ENCODE results near the gene MPP2. TPM values are rescaled to one million over a fixed set of nuclear protein-coding genes. Genes with fewer than 3 reads are reported as not detected.
"Not testable (repeated sequence)": the region's sequence is repeated elsewhere in the genome, so short reads cannot be mapped to it uniquely, and the experiment has no call there.

MPP2 gene
- total RNA-seq, 1 donor from 2014 or later = 3.0 TPM

DNA sequence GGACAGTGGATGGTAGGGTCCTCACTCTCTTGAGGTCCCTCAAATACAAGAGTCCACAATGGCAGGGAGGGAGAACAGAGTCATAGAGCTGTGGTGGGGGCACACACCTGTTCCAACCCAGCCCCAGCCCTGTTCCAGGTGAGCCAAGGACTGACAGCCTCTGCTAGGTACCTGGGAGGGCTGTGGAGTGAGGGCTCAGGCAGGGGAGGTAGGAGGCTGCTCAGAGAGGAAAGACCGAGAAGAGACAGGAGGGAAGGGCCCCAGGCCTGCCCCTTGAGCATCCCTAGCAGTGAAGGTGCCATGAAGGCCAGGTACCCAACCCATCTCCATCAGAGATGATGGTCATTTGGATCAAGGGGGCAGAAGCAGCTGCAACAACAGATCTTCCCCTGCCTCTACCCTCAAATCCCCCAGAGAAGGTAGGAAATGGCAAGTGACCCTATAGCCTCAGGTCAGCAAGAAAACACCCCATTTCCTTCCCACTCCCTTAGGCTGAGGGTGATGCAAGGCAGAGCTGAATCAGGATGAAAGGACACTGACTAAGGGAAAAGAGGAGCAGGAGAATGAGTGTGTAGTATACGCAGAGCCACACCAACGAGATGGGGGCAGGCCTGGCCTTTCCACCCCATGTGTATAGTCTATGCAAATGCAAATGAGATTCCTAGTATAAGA, 31.7 kb downstream of the MPP2 start:
- DNase-seq = no peak

- no peak for DNase-seq
Measured at GRCh38 chr17:43874293-43874692, 33.0 kb downstream of the MPP2 start.

DNA sequence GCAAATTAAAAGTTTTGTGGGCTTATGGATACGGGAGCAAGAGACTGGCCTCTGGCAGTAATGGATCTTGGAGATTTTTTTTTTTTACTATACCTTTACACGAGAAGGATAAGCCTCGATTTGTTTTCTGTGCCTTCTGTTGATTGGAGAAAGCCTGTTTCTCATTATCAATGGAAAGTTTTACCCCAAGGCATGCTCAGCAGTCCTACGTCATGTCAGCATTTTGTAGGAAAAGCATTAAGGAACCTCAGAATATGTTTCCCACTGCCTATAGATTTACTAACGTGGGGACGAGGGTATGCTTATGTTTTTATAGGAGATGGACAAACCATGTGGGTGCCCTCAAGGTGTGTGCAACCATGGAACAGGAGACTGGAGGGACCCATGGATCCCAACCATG, 33.5 kb downstream of the MPP2 start:
- no peak for DNase-seq

DNA sequence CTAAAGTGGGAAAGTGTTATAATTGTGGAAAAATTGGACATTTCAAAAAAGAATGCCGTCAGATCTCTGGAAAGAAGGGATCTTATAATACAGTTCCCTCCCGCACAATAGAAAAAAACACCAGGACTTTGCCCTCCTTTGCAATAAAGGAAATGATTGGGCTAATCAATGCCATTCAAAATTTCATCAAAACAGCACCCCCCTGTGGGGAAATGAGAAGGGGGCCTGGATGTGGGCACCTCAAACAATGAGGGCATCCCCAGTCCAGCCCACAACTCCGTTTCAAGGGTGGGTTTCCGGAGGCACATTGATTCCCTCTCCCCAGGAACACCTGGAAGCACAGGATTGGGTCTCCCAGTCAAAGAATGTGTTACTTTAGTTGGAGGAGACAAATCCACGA, 34.2 kb downstream of the MPP2 start:
- DNase-seq = no peak

DNA sequence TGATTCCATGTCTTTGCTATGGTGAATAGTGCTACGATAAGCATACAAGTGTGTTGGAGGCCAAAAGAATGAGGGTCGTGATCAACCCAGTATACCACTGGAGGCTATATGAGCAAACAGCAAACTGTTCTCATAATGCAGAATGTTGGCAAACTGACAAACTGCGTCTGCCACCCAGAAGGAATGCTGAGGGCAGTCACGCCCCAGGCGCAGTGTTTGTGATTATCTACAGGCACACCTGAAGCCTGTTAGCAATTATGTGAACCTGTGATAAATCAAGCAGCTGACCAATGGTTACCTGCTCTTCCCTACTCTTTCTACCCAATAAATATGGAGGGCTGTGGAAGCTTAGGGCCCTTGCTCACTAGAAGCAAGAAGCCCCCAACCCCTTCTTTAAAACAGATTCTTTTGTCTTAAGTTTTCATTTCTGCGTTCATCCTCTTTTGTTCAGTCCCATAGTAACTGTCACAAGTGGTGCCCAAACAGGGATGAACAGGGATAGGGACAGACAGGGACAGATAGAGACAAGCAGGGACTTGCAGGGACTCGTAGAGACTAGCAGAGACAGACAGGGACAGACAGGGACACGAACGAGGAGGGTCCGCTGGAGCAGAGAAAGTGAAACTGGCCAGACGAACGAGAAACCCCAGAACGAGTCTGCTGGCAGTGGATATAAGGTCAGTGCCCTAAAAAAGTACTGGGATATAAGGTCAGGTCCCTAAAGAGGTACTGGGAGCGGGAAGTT, 35.2 kb downstream of the MPP2 start:
- DNase-seq = no peak

DNA sequence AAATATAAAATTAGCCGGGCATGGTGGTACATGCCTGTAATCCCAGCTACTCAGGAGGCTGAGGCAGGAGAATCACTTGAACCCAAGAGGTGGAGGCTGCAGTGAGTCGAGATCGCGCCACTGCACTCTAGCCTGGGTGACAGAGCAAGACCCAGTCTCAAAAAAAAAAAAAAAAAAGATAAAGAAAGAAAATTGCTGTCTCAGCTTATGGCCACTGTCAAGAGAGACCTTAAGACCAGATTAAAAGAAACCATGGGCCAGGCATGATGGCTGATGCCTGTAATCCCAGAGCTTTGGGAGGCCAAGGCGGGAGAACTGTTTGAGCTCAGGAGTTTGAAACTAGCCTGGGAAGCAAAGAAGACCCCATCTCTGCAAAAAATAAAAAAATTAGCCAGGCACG, 38.3 kb downstream of the MPP2 start:
- not testable (repeated sequence) for DNase-seq

- no peak for DNase-seq
Measured at GRCh38 chr17:43868226-43868994, 38.9 kb downstream of the MPP2 start.

GRCh38 chr17:43864161-43864984, 43.0 kb downstream of the MPP2 start:
- DNase-seq = no peak

GRCh38 chr17:43861960-43862359, 45.4 kb downstream of the MPP2 start:
- no peak for DNase-seq

GRCh38 chr17:43860927-43861622, 46.3 kb downstream of the MPP2 start:
- DNase-seq = no peak

- no peak for DNase-seq
Measured at GRCh38 chr17:43860077-43860725, 47.1 kb downstream of the MPP2 start.

GRCh38 chr17:43857957-43858600, 49.3 kb downstream of the MPP2 start:
- DNase-seq = peak; percentile 6

- DNase-seq = no peak
Measured at GRCh38 chr17:43857141-43857540, 50.2 kb downstream of the MPP2 start.

GRCh38 chr17:43856141-43856540, 51.2 kb downstream of the MPP2 start:
- DNase-seq = no peak

DNA sequence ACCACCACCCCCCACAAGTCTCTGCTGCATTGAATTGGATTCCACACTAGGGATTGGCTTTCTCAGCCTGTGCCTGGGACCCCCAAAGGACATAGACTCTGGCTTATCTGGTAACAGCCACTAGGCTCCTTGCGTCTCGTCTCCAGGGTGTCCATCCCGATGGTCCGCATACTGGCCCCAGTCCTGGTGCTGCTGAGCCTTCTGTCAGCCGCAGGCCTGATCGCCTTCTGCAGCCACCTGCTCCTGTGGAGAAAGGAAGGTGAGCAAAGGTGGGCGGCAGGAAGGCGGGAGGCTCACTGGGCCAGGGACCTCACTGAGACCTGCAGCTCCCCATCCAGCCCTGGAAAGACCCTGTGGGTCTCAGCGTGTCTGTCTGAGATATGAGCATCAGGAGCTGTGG, 52.3 kb downstream of the MPP2 start:
- no peak for DNase-seq

DNA sequence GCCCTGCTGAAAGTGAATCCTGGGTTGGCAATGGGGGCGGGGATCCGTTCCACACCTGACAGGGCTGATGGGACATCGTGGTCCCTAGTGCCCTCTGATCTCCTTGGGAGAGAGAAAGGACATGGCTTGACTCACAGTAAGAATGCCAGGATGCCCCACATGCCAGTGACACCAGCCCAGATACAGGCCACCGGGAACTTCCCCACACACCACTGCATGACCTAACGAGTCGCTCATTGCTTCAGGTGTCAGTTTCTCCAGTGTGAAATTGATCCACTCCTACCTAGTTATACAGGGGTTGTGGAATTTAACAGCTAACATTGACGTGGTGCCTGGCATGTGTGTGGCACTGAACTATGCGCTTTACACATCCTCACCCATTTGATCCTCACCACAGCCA, 52.8 kb downstream of the MPP2 start:
- DNase-seq = no peak

DNA sequence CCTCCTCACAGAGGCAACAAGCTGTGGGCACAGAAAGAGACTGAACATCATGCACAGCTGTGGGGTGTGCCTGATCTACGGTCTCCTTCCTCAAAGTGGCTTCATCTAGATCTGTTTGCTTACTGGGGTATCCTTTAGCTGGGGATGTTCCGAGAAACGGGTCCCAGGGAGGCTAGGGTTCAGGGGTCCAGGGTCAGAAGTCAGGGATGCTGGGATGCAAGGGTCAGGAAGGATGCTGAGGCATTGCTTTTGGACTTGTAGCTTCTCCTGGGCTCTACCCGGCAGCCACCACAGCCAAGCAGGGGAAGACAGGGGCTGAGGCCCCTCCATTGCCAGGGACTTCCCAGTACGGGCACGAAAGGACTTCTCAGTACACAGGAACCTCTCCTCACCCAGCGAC, 53.8 kb downstream of the MPP2 start:
- DNase-seq = no peak

GRCh38 chr17:43852571-43852970, 54.8 kb downstream of the MPP2 start:
- DNase-seq = no peak

DNA sequence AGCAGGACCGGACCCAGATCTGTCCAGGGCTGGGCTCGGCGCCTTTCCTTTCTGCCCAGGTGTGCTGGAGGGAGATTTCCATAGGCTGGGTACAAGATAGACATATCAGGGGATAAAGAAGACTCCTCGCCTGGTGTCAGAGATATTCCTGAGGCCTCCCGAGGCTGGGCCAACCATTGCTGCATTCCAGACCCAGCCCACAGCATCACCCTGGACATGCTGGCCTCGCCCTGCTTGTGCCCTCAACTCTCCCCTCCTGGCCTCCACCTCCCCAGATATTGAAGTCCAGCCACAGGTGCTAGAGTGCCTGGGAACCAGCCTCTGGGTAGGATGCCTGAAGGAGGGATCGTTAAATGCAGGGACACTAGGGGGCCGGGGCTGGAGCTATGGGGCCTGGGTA, 58.2 kb downstream of the MPP2 start:
- no peak for DNase-seq

DNA sequence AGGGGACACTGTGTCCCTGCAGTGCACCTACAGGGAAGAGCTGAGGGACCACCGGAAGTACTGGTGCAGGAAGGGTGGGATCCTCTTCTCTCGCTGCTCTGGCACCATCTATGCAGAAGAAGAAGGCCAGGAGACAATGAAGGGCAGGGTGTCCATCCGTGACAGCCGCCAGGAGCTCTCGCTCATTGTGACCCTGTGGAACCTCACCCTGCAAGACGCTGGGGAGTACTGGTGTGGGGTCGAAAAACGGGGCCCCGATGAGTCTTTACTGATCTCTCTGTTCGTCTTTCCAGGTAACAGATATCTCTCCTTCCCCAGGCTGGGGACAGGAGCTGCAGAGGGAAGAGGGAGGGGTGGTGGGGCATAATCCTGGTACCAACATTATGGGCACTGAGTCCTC, 58.7 kb downstream of the MPP2 start:
- no peak for DNase-seq

DNA sequence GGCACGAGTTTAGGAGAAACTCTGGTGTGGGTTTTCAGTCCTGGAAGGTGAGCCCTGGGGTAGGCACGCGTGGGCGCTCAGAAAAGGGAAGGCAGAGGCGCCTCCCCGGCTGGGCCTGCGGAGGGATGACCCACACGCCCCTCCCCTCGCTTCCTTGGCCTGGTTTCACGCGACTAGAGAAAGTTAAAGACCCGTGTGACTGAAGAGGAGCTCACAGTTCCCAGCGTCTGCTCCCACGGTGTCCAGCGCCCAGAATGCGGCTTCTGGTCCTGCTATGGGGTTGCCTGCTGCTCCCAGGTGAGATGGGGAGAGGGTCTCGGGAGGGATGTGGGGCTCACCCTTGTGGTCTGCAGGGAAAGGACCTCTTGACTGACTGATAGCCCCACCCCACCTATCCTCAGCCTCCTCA, 60.4 kb downstream of the MPP2 start, which contains the start of gene CD300LG:
TSS of gene CD300LG (plus strand) at position 214 of the 409 bp plus-strand sequence. CDS start at position 255, 41 bp downstream.
- DNase-seq = no peak
